Calu3 (cell line): ENCODE data around the gene DNM2. TPM values are rescaled to one million over a fixed set of nuclear protein-coding genes. Genes with fewer than 3 reads are reported as not detected.

Source experiments
- BruUV-seq: library from RNA; stranded (reverse); fragments of 400-500 nt; replicated peaks from 2 replicates; lab custom pipeline; 2021; lab: Mats Ljungman, UMichigan
- CTCF ChIA-PET: fragments of 300-600 bp; sonication (Branson Sonifier 250); formaldehyde crosslinking; loops from one replicate; lab custom pipeline; 2022; ENCODE audit warnings: antibody characterized with exemption; lab: Charles Lee
- DNase-seq: peaks from one replicate; pipeline ENCODE4 v3.0.0; 2022
- H3K27ac Mint-ChIP-seq: one replicate; pipeline ENCODE4 v1.8.0; 2022; ENCODE audit warnings: mixed read lengths; ENCODE audit not compliant: unreplicated experiment
- H3K27me3 Mint-ChIP-seq: one replicate; pipeline ENCODE4 v1.8.0; 2022; ENCODE audit warnings: mixed read lengths; ENCODE audit not compliant: unreplicated experiment
- H3K36me3 Mint-ChIP-seq: one replicate; pipeline ENCODE4 v1.8.0; 2022; ENCODE audit warnings: mild to moderate bottlenecking, moderate library complexity, mixed read lengths; ENCODE audit not compliant: insufficient read depth, unreplicated experiment
- H3K4me1 Mint-ChIP-seq: one replicate; pipeline ENCODE4 v1.8.0; 2022; ENCODE audit warnings: mild to moderate bottlenecking, low read depth, mixed read lengths; ENCODE audit not compliant: unreplicated experiment
- H3K4me3 Mint-ChIP-seq: one replicate; pipeline ENCODE4 v1.8.0; 2022; ENCODE audit warnings: mild to moderate bottlenecking, low read depth, moderate library complexity, mixed read lengths; ENCODE audit not compliant: unreplicated experiment
- H3K9me3 Mint-ChIP-seq: one replicate; pipeline ENCODE4 v1.8.0; 2022; ENCODE audit warnings: low read depth, mixed read lengths; ENCODE audit not compliant: unreplicated experiment
- intact Hi-C: fragments of 100-400 bp; cut with micrococcal nuclease; formaldehyde crosslinking; loops from one replicate; pipeline ENCODE4 v1.10.0; 2022; ENCODE audit not compliant: unreplicated experiment
- total RNA-seq: library from RNA; stranded (reverse); gene quantifications from 2 replicates; pipeline ENCODE4 v1.2.3, GENCODE V29; 2022
- TF ChIP-seq, protein P1 (sequence below): fragments of 200-600 bp; IDR thresholded peaks from one replicate; pipeline ENCODE4 v1.8.0; 2022; ENCODE audit warnings: antibody characterized with exemption; ENCODE audit not compliant: unreplicated experiment

DNM2 gene
- total RNA-seq, 1 experiment from 2014 or later: 126 TPM

DNA sequence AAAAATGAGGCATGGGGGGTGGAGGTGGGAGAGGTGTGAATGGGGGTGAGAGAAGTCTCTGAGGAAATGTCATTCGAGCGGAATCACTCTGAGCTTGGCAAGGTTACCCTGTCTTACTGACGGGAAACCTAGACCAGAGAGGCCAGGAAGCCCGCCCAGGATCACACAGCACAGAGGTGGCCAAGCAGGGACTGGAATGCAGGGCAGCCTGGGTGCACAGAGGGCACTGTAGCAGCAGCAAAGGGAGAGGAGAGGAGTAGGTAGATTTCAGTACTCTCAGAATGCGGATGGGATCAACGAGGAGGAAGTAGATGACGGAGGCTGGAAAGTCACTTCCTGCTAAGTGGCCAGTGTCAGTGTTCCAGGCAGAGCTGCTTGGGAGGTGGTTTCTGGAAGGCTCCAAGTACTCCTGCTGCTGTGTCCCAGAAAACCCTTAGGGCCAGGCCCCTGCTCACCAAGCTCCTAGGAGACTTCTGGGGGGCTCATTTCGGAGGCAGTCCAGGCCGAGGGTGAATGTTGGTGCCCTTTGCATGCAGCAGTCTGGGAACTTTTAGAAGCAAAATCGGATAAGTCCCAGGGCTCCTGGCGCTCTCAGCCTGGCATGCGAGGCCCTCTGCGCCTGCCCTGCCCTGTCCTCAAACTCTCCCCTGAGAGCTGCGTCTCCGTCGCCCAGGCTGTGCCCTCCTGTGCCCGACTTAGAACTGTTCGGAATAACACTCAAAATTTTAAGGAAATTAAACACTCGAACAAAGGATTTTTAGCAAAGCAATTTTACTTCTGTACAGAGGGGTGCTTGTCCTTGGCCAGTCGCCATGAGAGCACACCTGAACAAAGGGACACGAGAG is 33.5 kb downstream of the DNM2 start:
- no peaks in the 10 kb centered on the region for H3K27me3 Mint-ChIP-seq
- intact Hi-C loops: no loop called here
- CTCF ChIA-PET: interaction anchor here (0.8 kb wide), 1 partner anchor 9 kb away, joined by 3 read pairs; no protein-coding TSS in a partner anchor
- DNase-seq: peak; percentile 41
- no peaks in the 10 kb centered on the region for H3K9me3 Mint-ChIP-seq
- H3K27ac Mint-ChIP-seq: peak overlapping the region; percentile 51
- TF ChIP-seq, protein P1, sequence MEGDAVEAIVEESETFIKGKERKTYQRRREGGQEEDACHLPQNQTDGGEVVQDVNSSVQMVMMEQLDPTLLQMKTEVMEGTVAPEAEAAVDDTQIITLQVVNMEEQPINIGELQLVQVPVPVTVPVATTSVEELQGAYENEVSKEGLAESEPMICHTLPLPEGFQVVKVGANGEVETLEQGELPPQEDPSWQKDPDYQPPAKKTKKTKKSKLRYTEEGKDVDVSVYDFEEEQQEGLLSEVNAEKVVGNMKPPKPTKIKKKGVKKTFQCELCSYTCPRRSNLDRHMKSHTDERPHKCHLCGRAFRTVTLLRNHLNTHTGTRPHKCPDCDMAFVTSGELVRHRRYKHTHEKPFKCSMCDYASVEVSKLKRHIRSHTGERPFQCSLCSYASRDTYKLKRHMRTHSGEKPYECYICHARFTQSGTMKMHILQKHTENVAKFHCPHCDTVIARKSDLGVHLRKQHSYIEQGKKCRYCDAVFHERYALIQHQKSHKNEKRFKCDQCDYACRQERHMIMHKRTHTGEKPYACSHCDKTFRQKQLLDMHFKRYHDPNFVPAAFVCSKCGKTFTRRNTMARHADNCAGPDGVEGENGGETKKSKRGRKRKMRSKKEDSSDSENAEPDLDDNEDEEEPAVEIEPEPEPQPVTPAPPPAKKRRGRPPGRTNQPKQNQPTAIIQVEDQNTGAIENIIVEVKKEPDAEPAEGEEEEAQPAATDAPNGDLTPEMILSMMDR: no peak
- H3K36me3 Mint-ChIP-seq: peaks cover 21% of the 10 kb centered on the region
- BruUV-seq: no TSS peak
- peak overlapping the region; percentile 46 for H3K4me3 Mint-ChIP-seq
- peaks cover 39% of the 10 kb centered on the region for H3K4me1 Mint-ChIP-seq

DNA sequence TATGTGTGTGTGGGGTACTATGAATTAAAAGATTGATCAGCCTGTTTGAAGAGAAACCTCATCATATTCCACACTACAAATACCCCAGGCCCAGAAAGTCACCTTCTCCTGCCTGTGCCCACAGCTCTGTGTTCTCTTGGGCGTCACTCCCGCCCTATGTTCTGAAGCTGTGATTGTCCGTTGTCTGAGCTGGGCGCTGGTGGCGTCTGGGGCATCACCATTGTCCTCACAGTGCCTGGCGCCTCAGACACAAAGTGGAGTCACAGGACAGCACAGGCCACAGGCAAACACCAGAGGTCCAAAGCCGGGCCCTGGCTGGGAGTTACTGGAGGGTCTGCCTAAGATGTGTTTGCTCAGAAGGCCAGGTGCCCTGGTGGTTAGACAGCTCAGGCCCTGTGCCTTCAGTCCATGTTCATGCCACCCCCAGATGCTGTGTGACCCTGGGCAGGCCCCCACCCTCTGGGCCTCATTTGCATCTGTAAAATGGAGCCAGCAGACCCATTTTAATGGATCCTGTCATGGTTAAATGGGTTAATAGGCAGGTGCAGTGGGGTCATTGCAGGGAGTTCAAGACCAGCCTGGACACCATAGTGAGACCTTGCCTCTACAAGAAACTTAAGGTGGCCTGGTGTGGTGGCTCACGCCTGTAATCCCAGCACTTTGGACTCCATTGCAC is 34.5 kb downstream of the DNM2 start:
- Mint-ChIP-seq H3K27ac (peak overlapping the region; percentile 51), H3K9me3 (no peaks in the 10 kb centered on the region), H3K36me3 (peaks cover 26% of the 10 kb centered on the region), H3K4me1 (peaks cover 36% of the 10 kb centered on the region), H3K4me3 (peak overlapping the region; percentile 46), H3K27me3 (no peaks in the 10 kb centered on the region)
- DNase-seq: no peak
- no TSS peak for BruUV-seq
- intact Hi-C loops: no loop called here
- TF ChIP-seq, protein P1: no peak
- CTCF ChIA-PET: interaction anchor here (0.8 kb wide), 1 partner anchor 10 kb away, joined by 3 read pairs; no protein-coding TSS in a partner anchor

DNA sequence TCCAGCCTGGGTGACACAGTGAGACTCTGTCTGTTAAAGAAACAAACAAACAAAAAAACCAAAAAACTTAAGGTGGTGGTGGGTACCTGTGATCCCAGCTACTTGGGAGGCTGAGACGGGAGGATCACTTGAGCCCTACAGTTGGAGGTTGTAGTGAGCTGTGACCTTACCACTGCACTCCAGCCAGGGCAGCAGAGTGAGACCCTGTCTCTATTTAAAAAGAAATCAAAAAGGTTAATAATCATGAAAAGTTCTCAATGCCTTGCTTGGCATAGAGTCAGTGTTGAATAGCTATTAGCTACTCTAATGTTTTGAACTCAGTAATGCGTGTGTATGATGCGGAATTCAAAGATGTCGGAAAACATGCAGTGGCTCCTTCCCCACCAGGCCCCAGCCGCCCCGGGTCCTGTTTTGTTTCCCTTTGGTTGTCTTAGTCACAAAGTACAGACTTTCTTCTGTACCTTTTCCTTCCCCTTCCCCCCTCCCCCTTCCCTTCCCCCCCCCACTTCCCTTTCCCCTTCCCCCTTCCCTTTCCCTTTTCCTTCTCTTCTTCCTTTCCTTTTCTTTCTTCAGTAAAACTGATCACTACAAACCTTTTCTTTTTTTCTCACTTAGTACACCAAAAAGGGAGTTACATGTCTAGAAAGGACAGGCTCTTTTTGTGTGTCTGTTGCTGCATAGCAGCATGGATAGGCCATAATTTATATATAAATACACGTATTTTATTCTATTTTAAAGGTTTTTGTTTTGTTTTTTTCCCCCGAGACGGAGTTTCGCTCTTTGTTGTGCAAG is 35.2 kb downstream of the DNM2 start:
- Mint-ChIP-seq H3K36me3 (peaks cover 26% of the 10 kb centered on the region), H3K9me3 (no peaks in the 10 kb centered on the region), H3K4me3 (no peak overlapping the region), H3K27me3 (no peaks in the 10 kb centered on the region), H3K27ac (no peak overlapping the region), H3K4me1 (peaks cover 28% of the 10 kb centered on the region)
- intact Hi-C loops: no loop called here
- no peak for DNase-seq
- BruUV-seq: no TSS peak
- TF ChIP-seq, protein P1: no peak
- CTCF ChIA-PET: no interaction called here

DNA sequence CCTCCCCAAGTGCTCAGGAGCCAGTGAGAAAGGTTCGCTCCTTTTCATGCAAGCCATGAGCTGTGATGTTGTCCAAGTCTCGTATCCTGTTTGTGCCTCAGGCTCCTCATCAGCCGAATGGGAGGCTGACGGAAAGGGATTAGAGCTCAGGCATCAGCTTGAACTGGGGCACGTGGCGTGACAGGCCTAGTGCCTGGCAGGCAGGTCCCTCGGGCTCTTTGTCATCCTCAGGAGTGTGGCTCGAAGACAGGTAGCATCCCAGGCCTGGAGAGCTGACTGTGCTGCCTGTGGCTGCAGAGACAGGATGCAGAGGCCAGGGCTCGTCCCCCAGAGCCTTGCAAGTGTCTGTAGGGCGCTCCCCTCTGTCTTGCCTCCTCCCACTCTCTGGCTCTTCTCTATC is 38.5 kb downstream of the DNM2 start:
- H3K9me3 Mint-ChIP-seq: no peaks in the 10 kb centered on the region
- H3K27me3 Mint-ChIP-seq: no peaks in the 10 kb centered on the region
- H3K27ac Mint-ChIP-seq: no peak overlapping the region
- intact Hi-C loops: no loop called here
- peaks cover 17% of the 10 kb centered on the region for H3K4me1 Mint-ChIP-seq
- H3K4me3 Mint-ChIP-seq: no peak overlapping the region
- TF ChIP-seq, protein P1: no peak
- CTCF ChIA-PET: interaction anchor here (0.7 kb wide), 1 partner anchor 117 kb away, joined by 3 read pairs; no protein-coding TSS in a partner anchor
- no peak for DNase-seq
- peaks cover 26% of the 10 kb centered on the region for H3K36me3 Mint-ChIP-seq
- BruUV-seq: no TSS peak
